B cell (primary cell): Measurements from ENCODE around the gene RREB1. TPM values are rescaled to one million over a fixed set of nuclear protein-coding genes. Genes with fewer than 3 reads are reported as not detected.

Experiments
- ATAC-seq: fragments of 200-7000 bp; cut with Tn5 transposase; one replicate; pipeline ENCODE4 v1.10.0; 2021; ENCODE audit warnings: low read depth, mild to moderate bottlenecking, moderate number of reproducible peaks, moderate library complexity
- CTCF ChIA-PET: fragments of 350-600 bp; sonication (Branson Sonifier 250); formaldehyde crosslinking; loops from one replicate; lab custom pipeline; 2021; ENCODE audit warnings: antibody characterized with exemption, inconsistent platforms; lab: Charles Lee
- POLR2A ChIA-PET: fragments of 350-600 bp; sonication (Branson Sonifier 250); formaldehyde crosslinking; loops from one replicate; lab custom pipeline; 2021; ENCODE audit warnings: antibody characterized with exemption; lab: Charles Lee
- DNase-seq: peaks from one replicate; pipeline ENCODE4 v3.0.0; 2013
- H2AFZ ChIP-seq: 2 replicates; pipeline ENCODE4 v1.6.1; 2012; ENCODE audit warnings: mild to moderate bottlenecking, low read depth, low read length; ENCODE audit not compliant: insufficient read depth, poor library complexity, severe bottlenecking
- H3K27ac ChIP-seq, 2 donors: 1 replicate in 1 of 2; 2 replicates in 1 of 2; pipeline ENCODE4 v1.5.1; 2012 to 2013; ENCODE audit warnings: low read length in 2 of 2, mild to moderate bottlenecking in 2 of 2, moderate library complexity in 1 of 2
- H3K27me3 ChIP-seq, 4 experiments: fragments of 200-600 bp in 1 of 4; sonication (generic) in 1 of 4; replicated peaks in 1 of 4; 1 replicate in 2 of 4; 2 replicates in 2 of 4; pipeline versions ENCODE4 v1.6.1 to v1.7.0; 2013 to 2016; ENCODE audit warnings: low read length in 3 of 4, mild to moderate bottlenecking in 2 of 4, mixed read lengths in 1 of 4, moderate library complexity in 1 of 4; ENCODE audit not compliant: insufficient read depth in 4 of 4, control insufficient read depth in 3 of 4; ENCODE audit errors: control extremely low read depth in 1 of 4
- H3K36me3 ChIP-seq, 2 experiments: replicated peaks in 1 of 2; 1 replicate in 1 of 2; 2 replicates in 1 of 2; pipeline versions ENCODE4 v1.6.1 to v1.7.1; 2013; ENCODE audit warnings: low read length in 1 of 2; ENCODE audit not compliant: insufficient read depth in 2 of 2, control insufficient read depth in 1 of 2; ENCODE audit errors: control extremely low read depth in 1 of 2, extremely low read depth in 1 of 2
- H3K4me1 ChIP-seq, 2 donors: fragments of 200-600 bp in 1 of 2; sonication (generic) in 1 of 2; 1 replicate in 1 of 2; 2 replicates in 1 of 2; pipeline versions ENCODE4 v1.5.1 to v1.6.1; 2013 to 2017; ENCODE audit warnings: low read length in 2 of 2; ENCODE audit not compliant: control insufficient read depth in 2 of 2, insufficient read depth in 2 of 2
- H3K4me2 ChIP-seq: replicated peaks from 2 replicates; pipeline ENCODE3; 2012; ENCODE audit warnings: mild to moderate bottlenecking, low read depth, low read length; ENCODE audit not compliant: poor library complexity, severe bottlenecking
- H3K4me3 ChIP-seq, 5 experiments: fragments of 200-600 bp in 1 of 5; sonication (generic) in 1 of 5; 1 replicate in 3 of 5; 2 replicates in 2 of 5; pipeline versions ENCODE4 v1.5.1 to v1.7.0; 2011 to 2016; ENCODE audit warnings: low read length in 4 of 5, mild to moderate bottlenecking in 4 of 5, low read depth in 2 of 5, control low read depth in 1 of 5, moderate library complexity in 1 of 5; ENCODE audit not compliant: insufficient read depth in 1 of 5; ENCODE audit errors: control extremely low read depth in 1 of 5, extremely low read depth in 1 of 5
- H3K79me2 ChIP-seq: fragments of 200-600 bp; sonication (generic); one replicate; pipeline ENCODE4 v1.6.0; 2016; ENCODE audit warnings: low read length; ENCODE audit not compliant: control insufficient read depth, insufficient read depth
- H3K9ac ChIP-seq: fragments of 200-600 bp; sonication (generic); 2 replicates; pipeline ENCODE4 v1.6.1; 2017; ENCODE audit warnings: mild to moderate bottlenecking, low read length, moderate library complexity
- H3K9me3 ChIP-seq, 3 donors: one replicate each; pipeline versions ENCODE4 v1.6.1 to v1.7.1; 2013; ENCODE audit warnings: low read length in 2 of 3; ENCODE audit not compliant: control insufficient read depth in 2 of 3, insufficient read depth in 1 of 3; ENCODE audit errors: control extremely low read depth in 1 of 3
- H4K20me1 ChIP-seq: 2 replicates; pipeline ENCODE4 v1.6.0; 2012; ENCODE audit warnings: mild to moderate bottlenecking, low read length; ENCODE audit not compliant: insufficient read depth, control insufficient read depth, poor library complexity, severe bottlenecking
- H3K27ac Mint-ChIP-seq: one replicate; pipeline ENCODE4 v1.8.0; 2021; ENCODE audit warnings: mixed read lengths
- H3K27me3 Mint-ChIP-seq: one replicate; pipeline ENCODE4 v1.8.0; 2021; ENCODE audit warnings: mixed read lengths
- H3K4me1 Mint-ChIP-seq: one replicate; pipeline ENCODE4 v1.8.0; 2021; ENCODE audit warnings: mixed read lengths
- H3K4me3 Mint-ChIP-seq: one replicate; pipeline ENCODE4 v1.8.0; 2021; ENCODE audit warnings: mixed read lengths
- H3K9me3 Mint-ChIP-seq: one replicate; pipeline ENCODE4 v1.8.0; 2022; ENCODE audit warnings: mixed read lengths; ENCODE audit not compliant: insufficient read depth
- EZH2 ChIP-seq: IDR thresholded peaks from 2 replicates; pipeline ENCODE4 v1.6.1; 2012; ENCODE audit warnings: borderline replicate concordance, low read depth, mild to moderate bottlenecking, moderate library complexity, low read length; ENCODE audit not compliant: insufficient read depth, poor library complexity, severe bottlenecking
- WGBS: methylation state at CpG from one replicate; pipeline ENCODE4 v1.1.5; 2013; ENCODE audit warnings: missing lambda C conversion rate; ENCODE audit not compliant: insufficient coverage; 5-methylcytosine and 5-hydroxymethylcytosine counted together
- intact Hi-C: fragments of 100-400 bp; cut with micrococcal nuclease; formaldehyde crosslinking; loops from one replicate; pipeline ENCODE4 v1.10.0; 2022
- polyA plus RNA-seq: library from polyadenylated mRNA; depleted of rRNA; stranded (reverse); fragments of >200 nt; gene quantifications from 2 replicates; pipeline ENCODE4 v1.2.3, GENCODE V29; 2012
- total RNA-seq, 2 donors: library from RNA; stranded (reverse); fragments of 120-200 nt in 1 of 2; gene quantifications; 1 replicate in 1 of 2; 2 replicates in 1 of 2; pipeline versions ENCODE4 v1.2.3 to v1.2.4, GENCODE V29; 2013 to 2022
- TF ChIP-seq, protein P1 (sequence below): fragments of 200-600 bp; IDR thresholded peaks from one replicate; pipeline ENCODE4 v1.8.0; 2022; ENCODE audit warnings: antibody characterized with exemption, mild to moderate bottlenecking

RREB1 gene
- total and polyA plus RNA-seq, 2 donors (not counting 1 experiment from before 2014, with no cell fraction given), result 10.4 to 58.6 TPM

DNA sequence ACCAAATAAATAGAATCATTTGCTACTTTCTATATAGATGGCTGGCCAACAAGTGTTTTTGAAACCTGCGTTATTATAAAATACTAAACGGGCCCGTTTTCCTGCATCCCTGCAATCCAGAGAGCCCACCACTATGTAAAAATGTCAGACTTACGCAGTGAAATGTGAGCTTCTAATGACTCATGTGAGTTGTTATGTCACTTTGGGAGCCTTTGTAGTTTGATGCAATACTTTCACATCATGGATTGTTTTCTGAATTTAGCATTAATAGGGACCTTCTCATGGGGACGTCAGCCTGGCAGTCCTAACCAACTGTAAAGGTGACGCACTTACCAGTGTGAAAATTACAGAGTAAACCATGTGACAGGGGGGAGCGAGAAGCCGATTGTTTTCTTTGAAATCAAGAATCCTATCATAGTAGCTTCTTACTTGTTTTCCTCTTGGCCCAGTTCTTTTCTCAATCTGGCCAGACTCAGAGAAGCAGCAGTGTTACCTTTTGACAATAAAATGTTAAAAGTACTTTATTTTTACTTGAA, 130.0 kb downstream of the RREB1 start:
- H3K27ac Mint-ChIP-seq, result peak overlapping the region; percentile 26
- Histone ChIP-seq H3K9ac (no peak overlapping the region), H3K9me3 (no peaks in the 10 kb centered on the region), H3K36me3 (peaks cover 1 to 34% of the 10 kb centered on the region in 2 experiments), H3K4me2 (no peak overlapping the region), H2AFZ (no peak overlapping the region), H3K4me3 (no peak overlapping the region), H4K20me1 (peaks cover 34% of the 10 kb centered on the region), H3K79me2 (no peaks in the 10 kb centered on the region), H3K4me1 (peaks cover 12 to 31% of the 10 kb centered on the region in 2 donors), H3K27ac (no peak overlapping the region), H3K27me3 (no peaks in the 10 kb centered on the region)
- H3K4me3 Mint-ChIP-seq, result no peak overlapping the region
- no peak for ATAC-seq
- H3K27me3 Mint-ChIP-seq, result no peaks in the 10 kb centered on the region
- TF ChIP-seq EZH2, result no peak
- TF ChIP-seq, protein P1, sequence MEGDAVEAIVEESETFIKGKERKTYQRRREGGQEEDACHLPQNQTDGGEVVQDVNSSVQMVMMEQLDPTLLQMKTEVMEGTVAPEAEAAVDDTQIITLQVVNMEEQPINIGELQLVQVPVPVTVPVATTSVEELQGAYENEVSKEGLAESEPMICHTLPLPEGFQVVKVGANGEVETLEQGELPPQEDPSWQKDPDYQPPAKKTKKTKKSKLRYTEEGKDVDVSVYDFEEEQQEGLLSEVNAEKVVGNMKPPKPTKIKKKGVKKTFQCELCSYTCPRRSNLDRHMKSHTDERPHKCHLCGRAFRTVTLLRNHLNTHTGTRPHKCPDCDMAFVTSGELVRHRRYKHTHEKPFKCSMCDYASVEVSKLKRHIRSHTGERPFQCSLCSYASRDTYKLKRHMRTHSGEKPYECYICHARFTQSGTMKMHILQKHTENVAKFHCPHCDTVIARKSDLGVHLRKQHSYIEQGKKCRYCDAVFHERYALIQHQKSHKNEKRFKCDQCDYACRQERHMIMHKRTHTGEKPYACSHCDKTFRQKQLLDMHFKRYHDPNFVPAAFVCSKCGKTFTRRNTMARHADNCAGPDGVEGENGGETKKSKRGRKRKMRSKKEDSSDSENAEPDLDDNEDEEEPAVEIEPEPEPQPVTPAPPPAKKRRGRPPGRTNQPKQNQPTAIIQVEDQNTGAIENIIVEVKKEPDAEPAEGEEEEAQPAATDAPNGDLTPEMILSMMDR, result no peak
- no peak for DNase-seq
- CTCF ChIA-PET, result interaction anchor here (0.6 to 3.6 kb wide), 12 partner anchors 9 to 563 kb away, joined by 3 to 34 read pairs (median 4); no protein-coding TSS in a partner anchor
- POLR2A ChIA-PET, result no interaction called here
- H3K9me3 Mint-ChIP-seq, result no peaks in the 10 kb centered on the region
- intact Hi-C loops, result loop anchor here (1.0 to 10.0 kb wide), 3 partner anchors 163 to 513 kb away; no protein-coding TSS in a partner anchor
- H3K4me1 Mint-ChIP-seq, result peaks cover 44% of the 10 kb centered on the region
- WGBS, result 100% methylated on average over 4 of the region's 8 CpGs

DNA sequence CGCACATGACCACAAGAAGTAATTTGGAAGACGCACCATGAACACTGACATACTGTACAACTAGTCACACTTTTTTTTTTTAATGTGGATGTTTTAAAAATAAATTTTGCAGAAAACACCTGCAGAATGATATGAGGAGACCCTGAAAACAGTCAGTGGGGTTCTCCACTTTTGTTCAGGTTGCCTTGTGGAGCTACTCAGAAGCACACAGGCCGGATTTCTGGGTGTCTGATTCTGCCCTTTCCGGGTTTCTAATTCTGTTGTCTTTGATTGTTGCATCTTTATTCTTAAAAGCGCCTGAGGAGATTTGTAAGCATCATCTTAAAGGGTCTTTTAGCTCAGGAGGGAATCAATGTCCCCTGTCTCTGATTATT, 130.8 kb downstream of the RREB1 start:
- Histone ChIP-seq H3K79me2 (no peaks in the 10 kb centered on the region), H3K36me3 (peaks cover 1 to 31% of the 10 kb centered on the region in 2 experiments), H2AFZ (no peak overlapping the region), H3K27me3 (no peaks in the 10 kb centered on the region), H4K20me1 (peaks cover 42% of the 10 kb centered on the region), H3K4me2 (no peak overlapping the region), H3K9ac (no peak overlapping the region), H3K27ac (no peak overlapping the region), H3K4me3 (no peak overlapping the region), H3K9me3 (no peaks in the 10 kb centered on the region), H3K4me1 (peaks cover 12 to 37% of the 10 kb centered on the region in 2 donors)
- POLR2A ChIA-PET, result interaction anchor here (0.7 to 1.3 kb wide), 2 partner anchors 99 to 129 kb away, joined by 3 read pairs; no protein-coding TSS in a partner anchor
- ATAC-seq, result no peak
- Mint-ChIP-seq H3K4me1 (peaks cover 51% of the 10 kb centered on the region), H3K27ac (peak overlapping the region; percentile 60), H3K4me3 (no peak overlapping the region), H3K9me3 (no peaks in the 10 kb centered on the region), H3K27me3 (no peaks in the 10 kb centered on the region)
- CTCF ChIA-PET, result interaction anchor here (0.7 to 3.6 kb wide), 24 partner anchors 10 to 564 kb away, joined by 3 to 34 read pairs (median 4); no protein-coding TSS in a partner anchor
- DNase-seq, result no peak
- intact Hi-C loops, result loop anchor here (1.0 to 10.0 kb wide), 3 partner anchors 164 to 514 kb away; no protein-coding TSS in a partner anchor
- TF ChIP-seq EZH2, result no peak
- TF ChIP-seq, protein P1, result no peak
- 92% methylated on average over 2 of the region's 5 CpGs for WGBS
